HG03103 (cell line): Measurements from ENCODE around the gene CATSPER4.

Experiments used
- ATAC-seq: cut with Tn5 transposase; IDR thresholded peaks from one replicate; pipeline ENCODE4 v1.9.1; 2021; ENCODE audit warnings: low read depth; ENCODE audit not compliant: unreplicated experiment

Gene CATSPER4

DNA sequence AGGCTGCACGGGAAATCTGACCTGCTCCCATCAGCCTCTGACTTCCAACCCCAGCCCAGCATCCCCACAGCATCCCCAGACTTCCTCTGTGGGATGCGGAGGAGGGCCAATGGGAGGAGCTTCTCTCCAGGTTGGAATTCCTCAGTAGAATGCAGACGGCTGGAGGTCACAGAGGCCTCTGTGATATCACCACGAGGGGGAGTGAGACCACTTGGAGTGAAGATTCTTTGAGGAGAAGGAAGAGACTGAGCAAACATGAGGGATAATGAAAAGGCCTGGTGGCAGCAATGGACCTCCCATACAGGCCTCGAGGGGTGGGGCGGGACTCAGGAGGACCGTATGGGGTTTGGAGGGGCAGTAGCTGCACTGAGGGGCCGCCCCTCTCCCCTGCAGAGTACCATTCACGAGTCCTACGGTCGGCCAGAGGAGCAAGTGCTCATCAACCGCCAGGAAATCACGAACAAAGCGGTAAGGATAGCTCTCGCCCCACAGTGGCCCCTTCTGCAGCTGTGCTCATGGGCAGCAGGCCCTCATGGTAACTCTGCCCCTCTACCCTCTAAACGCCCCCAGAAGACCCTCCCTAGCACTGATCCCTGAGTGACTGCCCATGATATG, at the start of gene CATSPER4:
CATSPER4 (plus strand) TSS at position 230 of the 615 bp plus-strand sequence; CDS start at position 256, 26 bp downstream.
- no peak for ATAC-seq

DNA sequence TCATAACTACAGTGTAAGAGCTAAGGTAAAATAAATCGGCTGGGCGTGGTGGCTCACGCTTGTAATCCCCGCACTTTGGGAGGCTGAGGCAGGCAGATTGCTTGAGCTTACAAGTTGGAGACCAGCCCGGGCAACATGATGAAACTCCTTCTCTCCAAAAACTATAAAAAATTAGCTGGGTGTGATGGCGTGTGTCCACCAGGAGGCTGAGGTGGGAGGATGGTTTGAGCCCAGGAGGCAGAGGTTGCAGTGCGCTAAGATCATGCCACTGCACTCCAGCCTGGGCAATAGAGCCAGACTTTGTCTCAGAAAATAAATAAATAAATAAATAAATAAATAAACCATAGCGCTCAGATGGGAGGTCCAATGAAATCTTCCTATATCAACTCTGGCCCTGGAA, 48.2 kb upstream of the CATSPER4 start:
- no peak for ATAC-seq

DNA sequence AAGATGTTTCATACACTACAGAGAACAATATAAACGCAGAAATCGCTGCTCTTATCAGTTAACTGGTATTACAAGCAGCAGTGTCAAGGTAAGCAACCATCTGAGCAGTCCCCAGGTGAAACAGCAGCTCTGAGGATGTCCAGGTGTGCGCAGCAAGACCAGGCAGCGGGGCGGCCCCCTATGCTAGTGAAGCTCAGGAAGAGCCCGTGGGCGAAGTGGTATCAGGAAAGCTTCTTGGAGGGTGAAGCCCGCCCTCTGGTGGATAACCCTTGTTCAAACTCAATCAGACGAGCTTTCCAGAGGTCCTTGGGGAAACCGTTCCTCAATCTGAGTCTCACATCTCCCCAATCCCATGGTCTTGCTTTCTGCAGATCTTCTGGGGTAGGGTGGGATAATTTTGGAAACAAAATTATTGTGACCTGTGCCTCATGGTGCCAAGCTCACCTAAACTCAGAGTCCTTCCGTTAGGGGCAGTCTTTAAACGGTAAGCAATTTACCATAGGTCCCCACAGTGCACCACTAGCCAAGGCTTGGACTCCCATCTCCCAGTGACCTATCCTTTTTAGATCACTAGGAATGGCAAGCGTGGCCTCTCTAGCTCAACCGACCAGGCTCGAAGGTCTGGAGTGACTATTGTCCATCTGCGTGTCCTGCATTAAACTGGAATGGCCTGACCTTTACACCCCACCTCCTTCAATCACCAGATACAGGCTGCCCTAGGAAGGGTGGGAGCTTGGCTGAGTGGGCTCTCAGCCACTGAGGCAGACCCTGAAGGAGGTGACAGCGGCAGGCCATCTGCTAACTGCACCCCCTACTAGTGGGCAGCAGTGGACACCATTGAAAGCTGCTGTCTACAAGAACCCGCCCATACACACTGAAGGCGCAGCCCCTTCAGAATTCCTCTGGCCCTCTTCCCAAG, 45.1 kb upstream of the CATSPER4 start:
- no peak for ATAC-seq

DNA sequence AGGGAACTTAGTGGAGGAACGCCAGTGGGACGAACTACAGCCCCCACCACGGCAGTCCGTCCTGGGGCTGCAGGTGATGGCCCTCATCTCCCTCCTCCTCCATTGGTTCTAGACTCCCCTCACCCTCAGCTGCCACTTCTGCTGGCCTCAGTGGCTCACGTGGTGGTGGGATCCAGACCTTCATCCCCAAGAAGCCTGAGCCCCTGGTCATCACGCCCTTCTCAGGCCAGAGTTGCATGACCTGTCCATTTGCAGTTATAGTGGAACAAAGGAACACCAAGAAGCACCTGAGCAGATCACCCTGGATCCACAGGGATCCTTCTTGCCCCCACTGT, 44.5 kb upstream of the CATSPER4 start:
- ATAC-seq = no peak

DNA sequence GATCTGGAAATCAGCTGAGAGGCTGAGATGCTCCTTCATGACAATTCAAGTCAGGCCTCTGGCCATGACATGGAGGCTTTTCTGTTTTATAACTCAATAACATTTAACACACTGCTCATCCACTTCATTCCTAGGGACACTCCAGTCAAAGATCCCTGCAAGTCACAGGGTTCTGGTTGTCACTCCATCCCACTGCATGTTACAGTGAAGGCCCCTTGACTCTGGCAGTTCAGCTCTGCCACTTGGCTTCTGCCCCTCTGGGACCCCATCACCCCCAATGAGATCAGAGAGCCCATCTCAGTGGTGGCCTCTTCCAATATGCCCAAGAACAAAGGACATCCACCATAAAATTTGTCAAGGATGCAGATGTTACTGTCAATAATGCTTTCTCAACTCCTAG, 41.5 kb upstream of the CATSPER4 start:
- ATAC-seq = no peak

DNA sequence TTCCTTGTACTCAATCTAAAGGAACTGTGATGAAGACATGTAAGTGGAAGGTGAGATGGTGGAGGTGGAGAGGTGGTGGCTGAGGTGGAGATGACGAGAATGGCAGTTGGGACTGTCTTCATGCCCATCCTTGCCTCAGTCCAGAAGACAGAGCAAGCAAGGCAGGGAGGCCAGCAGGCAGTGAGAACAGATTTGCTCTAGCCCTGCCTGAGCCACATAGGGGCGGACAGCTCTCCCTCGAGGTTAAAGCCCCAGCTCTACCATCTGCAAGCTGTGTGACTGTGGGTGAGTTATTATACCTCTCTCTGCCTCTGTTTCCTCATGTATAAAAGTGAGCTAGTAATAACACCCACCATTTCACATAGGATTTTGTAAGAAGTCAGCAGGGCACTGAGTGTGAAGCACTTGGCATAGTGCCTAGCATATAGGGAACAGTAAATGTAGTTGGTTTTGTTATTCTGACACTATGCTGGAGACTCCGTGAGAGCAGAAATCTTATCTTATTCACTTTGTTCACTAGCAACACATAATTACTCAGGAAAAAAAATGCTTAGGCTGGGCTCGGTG, 36.4 kb upstream of the CATSPER4 start:
- ATAC-seq = no peak

DNA sequence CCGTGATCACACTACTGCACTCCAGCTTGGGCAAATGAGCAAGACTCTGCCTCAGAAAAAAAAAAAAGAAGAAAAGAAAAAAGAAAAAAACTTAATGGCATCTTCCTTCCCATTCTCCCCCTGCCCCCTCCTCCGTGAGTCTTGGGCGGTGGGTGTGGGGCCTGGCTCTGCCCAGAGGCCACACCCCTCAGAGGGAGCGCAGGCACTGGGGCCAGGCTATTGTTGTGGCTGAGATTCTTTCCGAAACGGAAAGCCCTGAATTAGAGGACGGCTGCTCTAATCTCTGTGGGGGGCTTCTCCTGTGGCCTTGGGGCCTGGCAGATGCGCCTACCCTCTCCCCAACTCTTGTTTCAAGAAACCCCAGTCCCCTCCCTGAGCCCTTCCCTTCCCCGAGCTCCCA, 35.7 kb upstream of the CATSPER4 start:
- no peak for ATAC-seq

DNA sequence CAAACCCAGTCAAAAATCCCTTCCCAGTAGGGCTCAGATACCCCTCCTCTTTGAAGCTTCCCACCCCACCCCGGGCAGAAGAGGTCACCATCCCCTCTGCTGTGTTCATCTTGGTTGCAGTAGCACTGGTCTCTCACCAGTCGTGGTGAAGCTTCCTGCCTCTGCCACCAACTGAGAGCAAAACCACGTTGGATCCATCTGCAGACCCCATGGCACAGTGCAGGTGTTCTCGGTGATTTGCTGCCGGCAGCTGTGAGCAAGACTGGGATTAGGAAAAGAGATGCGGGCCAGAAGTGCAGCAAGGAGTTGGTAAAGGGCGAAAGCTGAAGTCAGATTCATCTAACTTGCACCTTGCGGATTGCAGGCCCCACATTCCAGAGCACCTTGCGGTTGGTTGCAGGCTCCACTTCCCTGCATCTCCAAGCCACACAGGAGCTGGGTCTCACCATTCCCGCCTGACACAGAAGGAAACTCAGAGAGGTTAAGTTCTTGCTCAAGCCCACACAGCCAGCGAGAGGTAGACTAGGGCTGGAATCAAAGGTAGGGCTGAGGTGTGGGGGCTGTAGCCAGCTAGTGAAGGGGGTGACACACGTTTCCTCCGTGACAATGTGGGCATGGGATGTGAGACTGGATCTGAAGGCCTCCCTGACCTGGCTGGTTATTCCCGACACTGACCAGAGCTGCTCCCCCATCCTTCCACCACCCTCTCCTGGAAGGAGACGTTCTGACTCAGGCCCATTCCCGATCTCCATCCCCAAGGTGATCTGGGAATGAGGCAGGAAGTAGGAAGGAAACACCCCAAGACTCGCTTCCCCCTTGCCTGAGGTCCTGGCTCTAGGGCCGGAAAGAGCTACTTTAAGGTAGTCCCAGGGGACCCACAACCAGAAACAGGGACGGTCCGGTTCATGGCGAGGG, 34.8 kb upstream of the CATSPER4 start:
- no peak for ATAC-seq

DNA sequence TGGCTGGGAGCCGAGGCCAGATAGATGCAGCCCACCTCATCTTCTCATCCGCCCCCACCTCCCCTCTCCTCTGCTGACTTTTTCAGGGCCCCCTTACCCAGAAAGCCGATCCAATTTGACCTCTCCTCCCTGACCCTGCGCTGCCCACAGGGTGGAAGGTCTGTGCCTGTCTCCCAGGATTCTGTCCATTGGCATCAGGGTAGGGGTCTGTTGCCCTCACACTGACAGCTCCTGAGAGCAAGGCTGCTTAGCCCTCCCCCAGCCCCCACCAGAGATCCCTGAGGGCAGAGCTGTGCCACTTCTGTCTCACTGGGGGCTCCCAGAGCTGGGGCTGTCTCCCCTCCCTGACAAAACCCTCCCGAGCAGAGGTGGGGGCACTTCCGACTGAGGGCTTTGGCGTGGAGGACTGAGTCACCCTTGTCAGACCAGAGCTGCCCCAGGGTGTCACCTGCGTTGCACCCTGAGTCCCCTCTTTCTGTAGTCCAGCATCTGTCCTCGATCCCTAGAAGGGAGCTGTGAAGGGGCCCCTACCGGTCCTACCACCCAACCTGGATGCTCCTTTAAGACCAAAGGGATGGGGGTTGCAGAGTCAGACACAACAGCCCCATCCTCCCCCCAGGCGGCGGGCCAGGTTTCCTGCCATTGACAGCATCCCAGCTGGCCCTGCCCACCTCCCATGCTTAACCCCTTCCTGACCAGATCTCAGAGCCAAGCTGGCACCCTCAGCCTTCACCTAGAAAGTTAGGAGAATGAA, 33.9 kb upstream of the CATSPER4 start:
- ATAC-seq = no peak

DNA sequence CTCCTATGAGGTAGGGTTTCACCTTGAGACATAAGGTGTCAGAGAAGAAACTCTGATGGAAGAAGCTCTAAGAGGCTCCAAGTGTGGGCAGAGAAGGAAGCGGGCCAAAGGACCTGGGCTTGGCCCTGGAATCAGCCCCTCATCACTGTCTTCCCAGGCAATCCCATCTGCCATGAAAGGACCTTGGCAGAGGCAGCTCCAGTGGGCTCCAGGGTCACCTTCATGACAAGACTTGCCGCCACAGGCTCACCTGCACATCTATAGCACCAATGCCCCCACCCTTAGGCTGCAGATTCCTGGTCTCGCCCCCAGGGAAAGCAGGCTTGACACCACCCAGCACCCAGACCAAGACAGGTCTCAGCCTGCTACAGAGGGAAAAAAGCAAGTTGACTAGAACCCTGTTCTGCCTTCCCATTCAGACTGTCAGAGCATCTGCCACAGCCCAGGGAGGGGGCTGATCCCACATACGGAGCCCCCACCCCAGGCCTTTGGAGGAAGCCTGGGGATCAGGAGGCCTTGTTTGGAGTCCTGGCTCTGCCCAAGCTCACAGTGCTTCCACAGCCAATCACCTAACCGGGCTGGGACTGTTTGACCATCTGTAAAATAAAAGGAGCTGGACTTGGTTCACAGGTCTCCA, 32.0 kb upstream of the CATSPER4 start:
- no peak for ATAC-seq

DNA sequence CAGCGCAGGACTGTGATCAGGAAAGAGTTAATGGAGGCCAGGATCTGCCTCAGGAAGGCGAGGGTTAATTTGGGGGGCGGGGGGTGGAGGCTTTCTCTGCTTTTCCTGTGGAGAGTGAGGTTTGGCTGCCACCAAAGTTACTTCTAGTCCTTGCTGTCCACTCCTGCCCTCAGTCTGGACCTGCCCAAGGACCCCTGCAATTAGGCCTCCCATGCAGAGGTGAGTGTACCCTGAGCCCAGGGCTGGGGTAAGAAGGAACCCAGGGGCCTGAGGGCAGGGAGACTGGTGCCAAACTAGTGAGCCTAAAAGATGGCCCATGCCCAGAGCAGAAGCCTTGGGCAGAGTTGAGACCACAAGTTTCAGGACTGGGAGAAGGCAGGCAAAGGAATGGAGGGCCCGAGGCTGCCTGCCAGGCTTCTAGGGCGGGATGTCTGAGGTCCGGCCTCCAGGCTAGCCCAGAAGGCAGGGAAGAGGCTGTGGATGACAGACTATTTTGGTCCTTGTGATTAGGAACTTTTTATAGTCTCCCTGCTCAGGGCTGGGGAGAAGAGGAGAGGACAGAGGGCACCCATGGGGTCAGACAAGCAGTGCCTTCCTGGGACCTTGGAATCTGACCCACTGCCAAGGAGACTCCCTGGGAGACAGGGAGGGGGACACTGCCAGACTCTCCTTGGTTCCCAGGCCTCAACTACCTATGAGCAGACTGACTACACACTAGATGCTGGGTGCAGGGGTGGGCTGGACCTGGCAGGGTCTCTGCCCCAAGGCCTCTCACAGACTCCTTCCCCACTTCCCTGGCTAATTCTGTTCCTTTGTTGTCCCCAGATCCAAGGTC, 31.3 kb upstream of the CATSPER4 start, which contains the start of gene FAM110D:
FAM110D (plus strand) TSS at position 172 of the 835 bp plus-strand sequence. CDS start 2,213 bp downstream, outside the sequence.
- ATAC-seq = no peak

DNA sequence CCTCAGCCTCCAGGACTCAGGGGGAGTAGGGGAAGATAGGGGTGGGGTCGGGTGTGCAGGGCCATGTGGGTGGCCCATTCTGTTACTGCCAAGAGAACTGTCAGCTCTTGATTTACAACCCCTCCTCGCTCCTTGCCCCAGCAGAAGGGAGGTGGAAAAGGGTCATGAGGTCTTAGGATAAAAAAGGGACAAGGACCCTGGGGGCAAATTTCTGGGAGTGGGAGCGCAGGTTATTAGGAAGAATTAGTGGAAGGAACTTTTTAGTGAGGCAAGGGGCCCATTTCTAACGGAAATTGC, 30.7 kb upstream of the CATSPER4 start:
- ATAC-seq = no peak

DNA sequence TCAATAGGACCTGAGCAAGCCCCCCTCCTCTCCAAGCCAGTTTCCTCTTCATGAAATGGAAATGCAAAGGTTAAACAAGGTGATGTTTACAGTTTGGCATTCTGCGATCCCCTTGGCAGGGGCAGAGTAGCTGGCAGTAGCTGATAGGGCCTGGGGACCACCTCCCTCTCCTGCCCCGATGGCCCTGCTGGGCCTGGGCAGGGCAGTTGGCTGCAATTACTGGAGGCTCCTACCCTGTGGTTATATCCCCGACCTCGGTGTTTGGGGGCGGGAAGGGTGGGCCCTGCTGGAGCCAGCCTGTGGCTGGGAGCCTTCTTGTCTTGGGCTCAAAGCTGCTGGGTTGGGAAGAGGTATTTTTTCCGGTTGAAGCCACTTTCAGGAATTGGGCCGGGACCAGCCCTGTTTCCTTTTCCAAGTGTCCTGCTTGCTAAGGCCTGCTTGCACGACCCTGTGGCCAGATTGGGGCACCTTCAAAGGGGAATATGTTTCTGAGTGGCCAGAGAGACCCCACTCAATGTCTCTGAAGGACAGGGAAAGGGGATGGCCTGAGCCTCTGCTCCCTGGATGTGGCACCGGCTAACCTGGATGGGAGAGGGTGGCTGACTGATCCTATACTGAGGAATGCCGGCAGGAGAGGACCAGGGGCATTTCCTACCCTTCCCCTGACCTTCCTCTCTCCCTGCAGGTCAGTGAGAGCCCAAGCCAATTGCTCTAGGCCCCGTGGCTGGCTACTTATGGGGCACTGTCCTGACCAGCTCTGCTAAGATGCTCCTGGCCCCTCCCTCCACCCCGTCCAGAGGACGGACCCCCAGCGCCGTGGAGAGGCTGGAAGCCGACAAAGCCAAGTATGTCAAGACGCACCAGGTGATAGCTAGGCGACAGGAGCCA, 29.6 kb upstream of the CATSPER4 start:
- ATAC-seq = no peak

DNA sequence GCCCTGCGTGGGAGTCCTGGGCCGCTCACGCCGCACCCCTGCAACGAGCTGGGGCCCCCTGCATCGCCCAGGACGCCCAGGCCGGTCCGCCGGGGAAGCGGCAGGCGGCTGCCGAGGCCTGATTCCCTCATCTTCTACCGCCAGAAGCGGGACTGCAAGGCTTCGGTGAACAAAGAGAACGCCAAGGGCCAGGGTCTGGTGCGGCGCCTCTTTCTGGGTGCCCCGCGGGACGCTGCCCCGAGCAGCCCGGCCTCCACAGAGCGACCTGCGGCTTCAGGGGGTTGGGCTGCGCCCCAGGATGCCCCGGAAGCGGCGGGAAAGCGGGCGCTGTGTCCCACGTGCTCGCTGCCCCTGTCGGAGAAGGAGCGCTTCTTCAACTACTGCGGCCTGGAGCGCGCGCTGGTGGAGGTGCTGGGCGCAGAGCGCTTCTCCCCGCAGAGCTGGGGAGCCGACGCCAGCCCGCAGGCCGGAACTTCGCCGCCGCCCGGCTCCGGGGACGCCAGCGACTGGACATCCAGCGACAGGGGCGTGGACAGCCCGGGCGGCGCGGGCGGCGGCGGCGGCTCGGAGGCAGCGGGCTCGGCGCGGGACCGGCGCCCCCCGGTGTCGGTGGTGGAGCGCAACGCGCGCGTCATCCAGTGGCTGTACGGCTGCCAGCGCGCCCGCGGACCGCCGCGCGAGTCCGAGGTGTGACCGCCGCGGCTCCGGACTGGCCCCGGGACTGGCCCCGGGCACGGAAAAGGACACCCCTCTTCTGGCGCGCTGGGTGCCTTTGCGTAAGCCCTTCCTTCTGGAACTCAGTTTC, 28.8 kb upstream of the CATSPER4 start:
- ATAC-seq = no peak

DNA sequence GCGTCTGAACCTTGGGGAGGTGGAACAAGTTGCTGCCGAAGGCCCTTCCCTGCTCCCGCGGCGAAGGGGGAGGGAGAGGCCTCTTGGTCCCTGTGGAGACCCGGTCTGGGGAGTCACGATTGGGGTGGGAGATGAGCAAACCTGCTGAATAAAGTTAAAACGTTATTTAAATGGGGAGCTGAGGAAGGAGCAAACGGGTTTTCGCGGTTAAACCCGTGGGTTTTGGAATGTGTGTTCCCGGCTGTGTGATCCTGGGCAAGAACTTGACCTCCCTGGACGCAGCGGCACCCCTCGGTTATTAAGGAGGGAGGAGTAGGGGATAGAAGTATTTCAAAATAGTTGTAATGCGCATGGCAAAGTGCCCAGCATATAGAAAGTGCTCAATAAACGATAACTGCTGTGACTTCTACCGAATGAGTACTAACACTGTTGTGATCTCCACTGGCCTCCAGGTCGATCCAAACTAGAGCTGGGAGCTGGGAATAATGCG, 28.1 kb upstream of the CATSPER4 start:
- no peak for ATAC-seq

DNA sequence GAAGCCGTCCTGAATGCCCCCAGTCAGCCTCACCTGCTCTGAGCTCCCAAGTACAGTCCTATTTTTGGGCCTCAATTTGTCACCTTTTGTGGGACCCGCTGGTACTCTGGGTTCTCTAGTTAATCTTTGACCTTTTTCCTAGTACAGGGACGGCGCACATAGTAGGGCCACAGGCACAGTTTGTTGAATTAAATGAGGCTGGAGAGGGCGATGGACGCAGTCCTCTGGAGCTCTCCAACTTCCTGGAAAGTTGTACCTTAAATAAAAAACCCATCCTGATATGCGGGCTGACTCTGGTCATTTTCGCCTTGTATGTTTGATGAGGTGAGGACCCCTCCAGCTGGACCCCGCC, 26.7 kb upstream of the CATSPER4 start:
- ATAC-seq = no peak
